Right lobe of liver (tissue), 4 donors: ENCODE results near the gene TRPV2.

Experiments
- POLR2A ChIP-seq: fragments of 450-650 bp; IDR thresholded peaks from one replicate; pipeline ENCODE4 v1.6.1; 2017; ENCODE audit warnings: antibody characterized with exemption, mild to moderate bottlenecking
- TF ChIP-seq, protein P1 (sequence below), 4 donors: fragments of 200-600 bp in 3 of 4; fragments of 450-650 bp in 1 of 4; IDR thresholded peaks; one replicate each; pipeline versions ENCODE4 v1.5.1 to v1.8.0; 2016 to 2022; ENCODE audit warnings: antibody characterized with exemption in 4 of 4, mild to moderate bottlenecking in 2 of 4
- donor health status: DM: no; HTN: no; CAD: no.
- donor health status: DM: no; HTN: no; CAD: no.
- donor health status: DM: no; HTN: yes; CAD: no.

GRCh38 chr17:16442594-16443510, 27.5 kb downstream of the TRPV2 start:
- TF ChIP-seq, protein P1, sequence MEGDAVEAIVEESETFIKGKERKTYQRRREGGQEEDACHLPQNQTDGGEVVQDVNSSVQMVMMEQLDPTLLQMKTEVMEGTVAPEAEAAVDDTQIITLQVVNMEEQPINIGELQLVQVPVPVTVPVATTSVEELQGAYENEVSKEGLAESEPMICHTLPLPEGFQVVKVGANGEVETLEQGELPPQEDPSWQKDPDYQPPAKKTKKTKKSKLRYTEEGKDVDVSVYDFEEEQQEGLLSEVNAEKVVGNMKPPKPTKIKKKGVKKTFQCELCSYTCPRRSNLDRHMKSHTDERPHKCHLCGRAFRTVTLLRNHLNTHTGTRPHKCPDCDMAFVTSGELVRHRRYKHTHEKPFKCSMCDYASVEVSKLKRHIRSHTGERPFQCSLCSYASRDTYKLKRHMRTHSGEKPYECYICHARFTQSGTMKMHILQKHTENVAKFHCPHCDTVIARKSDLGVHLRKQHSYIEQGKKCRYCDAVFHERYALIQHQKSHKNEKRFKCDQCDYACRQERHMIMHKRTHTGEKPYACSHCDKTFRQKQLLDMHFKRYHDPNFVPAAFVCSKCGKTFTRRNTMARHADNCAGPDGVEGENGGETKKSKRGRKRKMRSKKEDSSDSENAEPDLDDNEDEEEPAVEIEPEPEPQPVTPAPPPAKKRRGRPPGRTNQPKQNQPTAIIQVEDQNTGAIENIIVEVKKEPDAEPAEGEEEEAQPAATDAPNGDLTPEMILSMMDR (IDR thresholded peaks at IDR 0.05), result no peak
- TF ChIP-seq POLR2A, result no peak
